IPS-20b (cell line): ENCODE measurements around the gene SRP14.
"Not testable (repeated sequence)": the region's sequence is repeated elsewhere in the genome, so short reads cannot be mapped to it uniquely, and the experiment has no call there.

ENCODE experiments used
- H3K27ac ChIP-seq: one replicate; pipeline ENCODE4 v1.5.1; 2013; ENCODE audit warnings: low read length
- H3K27me3 ChIP-seq: 2 replicates; pipeline ENCODE4 v1.6.1; 2013; ENCODE audit warnings: mild to moderate bottlenecking, low read length, inconsistent platforms; ENCODE audit not compliant: insufficient read depth
- H3K36me3 ChIP-seq: 2 replicates; pipeline ENCODE4 v1.6.1; 2013; ENCODE audit warnings: low read depth, mild to moderate bottlenecking, inconsistent platforms, low read length, moderate library complexity; ENCODE audit not compliant: insufficient read depth
- H3K4me1 ChIP-seq: 2 replicates; pipeline ENCODE4 v1.6.1; 2013; ENCODE audit warnings: mild to moderate bottlenecking, control low read depth, inconsistent platforms, low read length, moderate library complexity; ENCODE audit not compliant: insufficient read depth
- H3K4me3 ChIP-seq: 2 replicates; pipeline ENCODE4 v1.5.1; 2013; ENCODE audit warnings: mild to moderate bottlenecking, low read length, inconsistent platforms
- H3K9ac ChIP-seq: 2 replicates; pipeline ENCODE4 v1.6.1; 2013; ENCODE audit warnings: low read depth, mild to moderate bottlenecking, inconsistent platforms, low read length, moderate library complexity
- H3K9me3 ChIP-seq: 2 replicates; pipeline ENCODE4 v1.6.1; 2013; ENCODE audit warnings: mild to moderate bottlenecking, low read depth, low read length, inconsistent platforms; ENCODE audit not compliant: insufficient read depth

SRP14 gene

GRCh38 chr15:40075298-40076044 lies 36.5 kb upstream of the SRP14 start:
- Histone ChIP-seq H3K4me3 (no peak overlapping the region), H3K36me3 (no peaks in the 10 kb centered on the region), H3K9ac (no peak overlapping the region), H3K9me3 (no peaks in the 10 kb centered on the region), H3K4me1 (peaks cover 2% of the 10 kb centered on the region; the same call in 1 of the 2 replicates), H3K27me3 (peaks cover 5% of the 10 kb centered on the region), H3K27ac (no peak overlapping the region)

DNA sequence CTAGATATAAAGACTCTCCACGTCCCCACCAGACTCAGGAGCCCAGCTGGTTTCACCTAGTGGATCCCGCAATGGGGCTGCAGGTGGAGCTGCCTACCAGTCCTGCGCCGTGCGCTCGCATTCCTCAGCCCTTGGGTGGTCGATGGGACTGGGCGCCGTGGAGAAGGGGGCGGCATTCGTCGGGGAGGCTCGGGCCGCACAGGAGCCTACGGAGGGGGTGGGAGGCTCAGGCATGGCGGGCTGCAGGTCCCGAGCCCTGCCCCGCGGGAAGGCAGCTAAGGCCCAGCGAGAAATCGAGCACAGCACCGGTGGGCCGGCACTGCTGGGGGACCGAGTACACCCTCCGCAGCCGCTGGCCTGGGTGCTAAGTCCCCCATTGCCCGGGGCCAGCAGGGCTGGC lies 35.7 kb upstream of the SRP14 start:
- not testable (repeated sequence) for H3K27me3 ChIP-seq, H3K4me3 ChIP-seq, H3K27ac ChIP-seq

GRCh38 chr15:40073716-40074490 lies 34.9 kb upstream of the SRP14 start:
- H3K9me3 ChIP-seq, H3K4me3 ChIP-seq, H3K27me3 ChIP-seq, H3K36me3 ChIP-seq, H3K9ac ChIP-seq, H3K4me1 ChIP-seq, H3K27ac ChIP-seq: not testable (repeated sequence)

More for the DNA sequence above, 35.7 kb upstream of the SRP14 start:
- not testable (repeated sequence) for H3K9ac ChIP-seq, H3K36me3 ChIP-seq, H3K4me1 ChIP-seq, H3K9me3 ChIP-seq

GRCh38 chr15:40072216-40072990 lies 33.4 kb upstream of the SRP14 start:
- H3K9ac ChIP-seq, result no peak overlapping the region
- H3K36me3 ChIP-seq, result no peaks in the 10 kb centered on the region
- no peak overlapping the region for H3K4me3 ChIP-seq
- H3K9me3 ChIP-seq, result no peaks in the 10 kb centered on the region
- H3K27me3 ChIP-seq, result no peaks in the 10 kb centered on the region
- peaks cover 17% of the 10 kb centered on the region; the same call in 1 of the 2 replicates for H3K4me1 ChIP-seq
- H3K27ac ChIP-seq, result no peak overlapping the region

DNA sequence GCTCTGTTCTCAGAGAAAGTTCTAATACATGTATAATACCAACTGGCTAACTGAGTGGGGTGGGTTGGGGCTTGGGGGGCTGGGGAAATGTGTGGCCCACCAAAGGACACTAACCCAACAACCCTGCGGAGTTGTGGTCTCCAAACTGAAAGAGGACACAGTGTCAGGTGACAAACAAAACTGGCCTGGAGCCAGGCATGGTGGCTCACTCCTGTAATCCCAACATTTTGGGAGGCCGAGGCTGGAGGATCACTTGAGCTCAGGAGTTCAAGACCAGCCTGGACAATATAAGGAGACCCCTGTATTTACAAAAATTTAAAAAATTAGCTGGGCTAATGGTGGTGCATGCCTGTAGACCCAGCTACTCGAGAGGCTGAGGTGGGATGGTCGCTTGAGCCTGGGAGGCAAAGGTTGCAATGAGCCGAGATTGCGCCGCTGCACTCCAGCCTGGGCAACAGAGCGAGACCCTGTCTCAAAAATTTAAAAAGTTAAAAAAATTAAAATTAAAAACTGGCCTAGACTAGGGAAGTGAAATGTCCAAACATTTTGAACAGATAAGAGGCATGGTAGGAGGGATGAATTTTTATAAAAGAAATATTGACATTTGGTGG lies 31.7 kb upstream of the SRP14 start:
- no peak overlapping the region for H3K27ac ChIP-seq
- no peak overlapping the region for H3K9ac ChIP-seq
- H3K4me1 ChIP-seq, result peaks cover 17% of the 10 kb centered on the region; the same call in 1 of the 2 replicates
- no peaks in the 10 kb centered on the region for H3K27me3 ChIP-seq
- no peaks in the 10 kb centered on the region for H3K9me3 ChIP-seq
- no peaks in the 10 kb centered on the region for H3K36me3 ChIP-seq
- no peak overlapping the region for H3K4me3 ChIP-seq

GRCh38 chr15:40070166-40070557 lies 31.2 kb upstream of the SRP14 start:
- H3K27me3 ChIP-seq, result no peaks in the 10 kb centered on the region
- H3K9ac ChIP-seq, result no peak overlapping the region
- H3K27ac ChIP-seq, result no peak overlapping the region
- no peaks in the 10 kb centered on the region for H3K36me3 ChIP-seq
- H3K9me3 ChIP-seq, result no peaks in the 10 kb centered on the region
- H3K4me1 ChIP-seq, result peaks cover 15% of the 10 kb centered on the region
- H3K4me3 ChIP-seq, result no peak overlapping the region

DNA sequence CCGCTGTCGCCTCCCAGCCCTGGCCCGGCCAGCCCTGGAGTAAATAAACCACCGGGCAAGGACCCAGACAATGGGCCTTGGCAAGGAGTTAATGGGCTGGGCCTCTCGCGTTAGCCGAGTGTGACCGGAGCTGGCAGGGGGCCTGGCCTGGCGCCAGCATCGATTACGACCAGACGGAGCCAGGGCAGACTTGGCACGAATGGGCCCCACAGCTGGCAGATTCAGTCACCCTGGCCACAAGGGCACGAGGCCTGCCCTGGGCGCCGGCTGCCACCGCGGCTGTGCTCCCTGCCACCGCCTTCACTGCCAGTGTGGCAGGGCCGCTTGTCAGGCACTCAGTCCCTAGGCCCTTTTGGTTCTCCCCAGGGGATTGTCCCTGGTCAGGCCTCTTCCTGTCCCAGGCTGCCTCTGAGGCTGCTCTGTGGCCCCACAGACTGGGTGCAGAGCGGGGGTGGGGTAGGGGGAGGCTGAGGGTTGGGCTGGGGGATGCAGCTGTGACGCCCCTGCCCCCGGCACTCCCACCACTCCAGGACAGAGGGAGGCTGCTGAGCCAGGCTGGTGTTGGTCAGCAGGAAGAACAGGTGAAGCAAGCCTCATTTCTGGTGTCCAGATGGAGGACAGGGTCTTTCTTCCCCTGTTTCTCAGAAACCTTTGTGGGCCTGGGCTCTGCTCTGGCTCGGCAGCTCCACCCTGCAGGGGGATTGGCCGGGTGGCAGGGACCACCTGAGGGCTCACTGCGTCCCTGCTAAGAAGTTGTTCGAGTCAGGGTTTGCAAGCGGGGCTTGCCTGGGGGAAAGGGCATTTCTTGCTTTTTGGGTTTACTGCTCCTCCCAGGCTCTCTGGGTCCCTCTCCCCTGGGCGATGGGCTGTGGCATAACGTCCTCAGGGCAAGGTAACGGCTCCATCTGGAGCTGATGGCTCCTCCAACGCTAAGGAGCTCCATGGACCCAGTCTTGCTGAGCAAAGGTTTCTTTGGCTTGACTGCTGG lies 30.5 kb upstream of the SRP14 start:
- Histone ChIP-seq H3K9me3 (no peaks in the 10 kb centered on the region), H3K27me3 (no peaks in the 10 kb centered on the region), H3K4me3 (no peak overlapping the region), H3K9ac (no peak overlapping the region), H3K27ac (no peak overlapping the region), H3K36me3 (no peaks in the 10 kb centered on the region), H3K4me1 (peaks cover 18% of the 10 kb centered on the region)

DNA sequence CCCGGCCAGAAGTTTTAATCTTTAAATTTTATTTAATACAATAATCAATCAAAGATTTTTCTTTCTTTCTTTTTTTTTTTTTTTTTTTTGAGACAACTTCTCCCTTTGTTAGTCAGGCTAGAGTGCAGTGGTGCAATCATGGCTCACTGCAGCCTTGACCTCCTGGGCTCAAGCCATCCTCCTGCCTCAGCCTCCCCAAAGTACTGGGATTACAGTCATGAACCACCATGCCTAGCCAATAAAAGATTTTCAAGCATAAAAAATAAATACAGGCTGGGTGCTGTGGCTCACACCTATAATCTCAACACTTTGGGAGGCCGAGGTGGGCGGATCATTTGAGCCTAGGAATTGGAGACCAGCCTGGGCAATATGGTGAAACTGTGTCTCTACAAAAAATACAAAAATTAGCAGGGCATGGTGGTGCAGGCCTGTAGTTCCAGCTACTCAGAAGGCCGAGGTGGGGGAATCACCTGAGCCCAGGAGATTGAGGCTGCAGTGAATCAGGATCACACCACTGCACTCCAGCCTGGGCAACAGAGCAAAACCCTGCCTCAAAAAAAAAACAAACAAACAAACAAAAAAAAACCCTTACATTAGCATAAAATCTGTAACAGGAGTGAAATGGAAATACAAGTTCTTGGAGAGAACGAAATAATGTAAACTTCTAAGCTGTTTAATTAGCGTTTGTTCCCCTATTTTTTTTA lies 29.1 kb upstream of the SRP14 start:
- Histone ChIP-seq H3K9ac (no peak overlapping the region), H3K4me1 (peaks cover 21% of the 10 kb centered on the region)

DNA sequence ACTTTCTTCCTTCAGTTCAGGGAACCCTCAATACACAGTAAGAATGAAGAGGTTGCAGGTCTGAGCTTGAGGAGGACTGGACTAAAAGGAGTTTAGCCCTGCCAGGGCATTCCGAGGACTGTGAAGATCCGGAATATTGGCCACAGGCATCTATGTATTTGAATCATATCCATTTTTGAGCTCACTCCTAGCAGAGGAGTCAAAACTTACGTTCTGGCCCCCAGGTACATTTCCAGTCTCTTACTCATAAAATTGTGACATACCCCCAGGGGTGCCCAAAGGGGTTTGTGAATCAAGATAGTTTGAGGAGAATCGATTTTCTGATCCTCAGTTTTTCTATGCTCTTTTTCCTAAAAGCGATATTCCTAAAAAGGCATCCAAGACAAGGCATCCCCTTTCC lies 27.6 kb upstream of the SRP14 start:
- H3K9ac ChIP-seq, result no peak overlapping the region
- H3K4me3 ChIP-seq, result no peak overlapping the region
- no peaks in the 10 kb centered on the region for H3K36me3 ChIP-seq
- H3K27me3 ChIP-seq, result no peaks in the 10 kb centered on the region
- H3K27ac ChIP-seq, result no peak overlapping the region
- peaks cover 21% of the 10 kb centered on the region for H3K4me1 ChIP-seq
- H3K9me3 ChIP-seq, result no peaks in the 10 kb centered on the region

More for the DNA sequence above, 29.1 kb upstream of the SRP14 start:
- Histone ChIP-seq H3K9me3 (no peaks in the 10 kb centered on the region), H3K36me3 (no peaks in the 10 kb centered on the region), H3K27me3 (no peaks in the 10 kb centered on the region), H3K4me3 (no peak overlapping the region), H3K27ac (no peak overlapping the region)

- no peak overlapping the region for H3K9ac ChIP-seq
- no peaks in the 10 kb centered on the region for H3K9me3 ChIP-seq
- H3K27me3 ChIP-seq, result no peaks in the 10 kb centered on the region
- H3K27ac ChIP-seq, result no peak overlapping the region
- H3K36me3 ChIP-seq, result no peaks in the 10 kb centered on the region
- peaks cover 21% of the 10 kb centered on the region for H3K4me1 ChIP-seq
- H3K4me3 ChIP-seq, result no peak overlapping the region
Observed at GRCh38 chr15:40065166-40065565, 26.2 kb upstream of the SRP14 start.
